Liver (tissue), 9 donors: ENCODE data around the gene ALG1. TPM values are rescaled to one million over a fixed set of nuclear protein-coding genes. Genes with fewer than 3 reads are reported as not detected.

ENCODE experiments used
- DNase-seq: peaks from one replicate; pipeline ENCODE4 v3.0.0-alpha.2; 2017; ENCODE audit warnings: low spot score
- H3K27ac ChIP-seq, 2 donors: one replicate each; pipeline ENCODE4 v1.7.0; 2013; ENCODE audit warnings: inconsistent platforms in 2 of 2, low read length in 2 of 2, control low read depth in 1 of 2, low read depth in 1 of 2, mild to moderate bottlenecking in 1 of 2
- H3K27me3 ChIP-seq, 4 donors: one replicate each; pipeline versions ENCODE4 v1.6.1 to v1.7.0; 2013; ENCODE audit warnings: low read length in 3 of 4, inconsistent platforms in 1 of 4, mild to moderate bottlenecking in 1 of 4, moderate library complexity in 1 of 4; ENCODE audit not compliant: control insufficient read depth in 4 of 4, insufficient read depth in 4 of 4
- H3K36me3 ChIP-seq, 4 donors: one replicate each; pipeline versions ENCODE4 v1.6.1 to v1.7.0; 2013; ENCODE audit warnings: low read length in 3 of 4, mild to moderate bottlenecking in 3 of 4, low read depth in 1 of 4, moderate library complexity in 1 of 4; ENCODE audit not compliant: control insufficient read depth in 4 of 4, insufficient read depth in 3 of 4
- H3K4me1 ChIP-seq, 4 donors: one replicate each; pipeline versions ENCODE4 v1.6.1 to v1.7.0; 2013; ENCODE audit warnings: low read length in 3 of 4, mild to moderate bottlenecking in 3 of 4, moderate library complexity in 1 of 4; ENCODE audit not compliant: control insufficient read depth in 4 of 4, insufficient read depth in 4 of 4
- H3K4me3 ChIP-seq, 3 donors: one replicate each; pipeline versions ENCODE4 v1.6.1 to v1.7.0; 2013; ENCODE audit warnings: low read length in 3 of 3, control low read depth in 1 of 3, low read depth in 1 of 3, mild to moderate bottlenecking in 1 of 3
- H3K9ac ChIP-seq, 2 donors: one replicate each; pipeline ENCODE4 v1.7.0; 2013; ENCODE audit warnings: low read length in 2 of 2, mild to moderate bottlenecking in 2 of 2, moderate library complexity in 2 of 2, control low read depth in 1 of 2, low read depth in 1 of 2
- H3K9me3 ChIP-seq, 4 donors: one replicate each; pipeline versions ENCODE4 v1.6.1 to v1.7.0; 2013; ENCODE audit warnings: low read length in 3 of 4; ENCODE audit not compliant: control insufficient read depth in 4 of 4
- ATF3 ChIP-seq: IDR thresholded peaks from 2 replicates; pipeline ENCODE4 v1.6.1; 2016; ENCODE audit warnings: antibody characterized with exemption
- CTCF ChIP-seq: fragments of 150-350 bp; IDR thresholded peaks from 2 replicates; pipeline ENCODE4 v1.5.1; 2017; ENCODE audit warnings: improper control_type of control experiment, low read depth, low read length; ENCODE audit not compliant: missing input control
- EGR1 ChIP-seq, 2 donors: IDR thresholded peaks; 2 replicates each; pipeline ENCODE4 v1.6.1; 2016 to 2018; ENCODE audit warnings: antibody characterized with exemption in 2 of 2, low read depth in 2 of 2
- FOXA1 ChIP-seq: IDR thresholded peaks from 2 replicates; pipeline ENCODE4 v1.6.1; 2016; ENCODE audit warnings: antibody characterized with exemption
- FOXA2 ChIP-seq: IDR thresholded peaks from 2 replicates; pipeline ENCODE4 v1.6.1; 2016; ENCODE audit warnings: antibody characterized with exemption
- GABPA ChIP-seq, 2 donors: IDR thresholded peaks in 1 of 2; conservative IDR thresholded peaks in 1 of 2; 2 replicates each; pipeline ENCODE4 v1.6.1; 2016; ENCODE audit warnings: antibody characterized with exemption in 2 of 2, mild to moderate bottlenecking in 1 of 2, moderate library complexity in 1 of 2
- HNF4A ChIP-seq, 2 donors: conservative IDR thresholded peaks; 2 replicates each; pipeline ENCODE4 v1.6.1; 2016; ENCODE audit warnings: antibody characterized with exemption in 2 of 2, mild to moderate bottlenecking in 2 of 2
- HNF4G ChIP-seq: IDR thresholded peaks from 2 replicates; pipeline ENCODE4 v1.6.1; 2016; ENCODE audit warnings: antibody characterized with exemption
- JUND ChIP-seq, 2 donors: IDR thresholded peaks; 2 replicates each; pipeline ENCODE4 v1.6.1; 2016; ENCODE audit warnings: antibody characterized with exemption in 2 of 2
- MAX ChIP-seq: IDR thresholded peaks from 2 replicates; pipeline ENCODE4 v1.6.1; 2016; ENCODE audit warnings: antibody characterized with exemption
- NR2F2 ChIP-seq: IDR thresholded peaks from 2 replicates; pipeline ENCODE4 v1.6.1; 2016; ENCODE audit warnings: antibody characterized with exemption
- RAD21 ChIP-seq, 2 donors: IDR thresholded peaks; 2 replicates each; pipeline ENCODE4 v1.6.1; 2016; ENCODE audit warnings: antibody characterized with exemption in 2 of 2, mild to moderate bottlenecking in 2 of 2
- REST ChIP-seq: IDR thresholded peaks from 2 replicates; pipeline ENCODE4 v1.6.1; 2016; ENCODE audit warnings: antibody characterized with exemption, mild to moderate bottlenecking
- RXRA ChIP-seq, 2 donors: IDR thresholded peaks; 2 replicates each; pipeline ENCODE4 v1.6.1; 2017 to 2018; ENCODE audit warnings: antibody characterized with exemption in 2 of 2, mild to moderate bottlenecking in 1 of 2
- SP1 ChIP-seq: IDR thresholded peaks from 2 replicates; pipeline ENCODE4 v1.6.1; 2018; ENCODE audit warnings: antibody characterized with exemption, mild to moderate bottlenecking
- TAF1 ChIP-seq: conservative IDR thresholded peaks from 2 replicates; pipeline ENCODE4 v1.6.1; 2016; ENCODE audit warnings: antibody characterized with exemption, mild to moderate bottlenecking
- YY1 ChIP-seq: IDR thresholded peaks from 2 replicates; pipeline ENCODE4 v1.6.1; 2016; ENCODE audit warnings: antibody characterized with exemption, mild to moderate bottlenecking
- ZBTB33 ChIP-seq: IDR thresholded peaks from 2 replicates; pipeline ENCODE4 v1.6.1; 2016; ENCODE audit warnings: antibody characterized with exemption
- WGBS: extraction: QIAGEN DNeasy Blood & Tissue Kit; methylation state at CpG from one replicate; pipeline ENCODE4 v1.1.7; 2013; 5-methylcytosine and 5-hydroxymethylcytosine counted together
- polyA plus RNA-seq, 2 donors: library from polyadenylated mRNA; stranded (reverse) in 1 of 2; unstranded in 1 of 2; fragments of 200-250 nt in 1 of 2; fragments of >200 nt in 1 of 2; fragmentation: Nextera tagmentation in 1 of 2; extraction: Ambion mirVana in 1 of 2; gene quantifications; one replicate each; pipeline versions ENCODE4 v1.2.1 to v1.2.3, GENCODE V29; 2013 to 2015
- total RNA-seq, 2 donors: library from RNA; depleted of rRNA; stranded (reverse); fragments of >200 nt; gene quantifications; one replicate each; pipeline ENCODE4 v1.2.3, GENCODE V29; 2014
- donor health status: healthy.
- donor health status: healthy.
- donor health status: healthy.
- donor health status: healthy.
- donor health status: healthy.

The ALG1 gene
- total RNA-seq = 10 to 100 TPM; 18.9 to 25.4 TPM
- 10 to 100 TPM; 20.5 to 20.8 TPM for polyA plus RNA-seq

GRCh38 chr16:5071681-5072333 lies at the start of gene ALG1:
Gene ALG1 (plus strand): TSS chr16:5071843. CDS start chr16:5071850, 7 bp downstream.
- peak within 1 kb of the TSS; percentile 79 to 81 for H3K9ac ChIP-seq
- H3K36me3 ChIP-seq = peaks cover 6 to 14% (median 9%) of the 10 kb centered on the region in 4 donors
- WGBS = under 1% methylated on average over 53 of the region's 53 CpGs
- TF ChIP-seq GABPA (IDR thresholded peaks at IDR 0.05 in 1 of 2, conservative IDR thresholded peaks at IDR 0.05 in 1 of 2) (no peak), NR2F2 (no peak), YY1 (peak; percentile 99), FOXA1 (no peak), RAD21 (IDR thresholded peaks at IDR 0.05) (no peak), REST (no peak), JUND (IDR thresholded peaks at IDR 0.05) (no peak), MAX (no peak), ZBTB33 (no peak), TAF1 (peak; percentile 90), HNF4A (conservative IDR thresholded peaks at IDR 0.05) (no peak), SP1 (no peak), CTCF (no peak), HNF4G (no peak), FOXA2 (no peak), EGR1 (IDR thresholded peaks at IDR 0.05; ENCODE audit: low read depth in 2 of 2) (no peak), RXRA (IDR thresholded peaks at IDR 0.05) (peak in 1 of 2 donors; percentile 35), ATF3 (peak; percentile 72)
- no peaks in the 10 kb centered on the region for H3K9me3 ChIP-seq
- H3K27me3 ChIP-seq = no peaks in the 10 kb centered on the region
- peak within 1 kb of the TSS; percentile 44 to 78 for H3K27ac ChIP-seq
- H3K4me1 ChIP-seq = peaks cover 1 to 19% (median 8%) of the 10 kb centered on the region in 4 donors
- peak within 1 kb of the TSS; percentile 75 to 93 (median 83) for H3K4me3 ChIP-seq
- DNase-seq = peak; percentile 89
